Neural progenitor cell (in vitro differentiated cells): Measurements from ENCODE around the gene YDJC.

Experiments used
- EZH2 ChIP-seq: fragments of 200-600 bp; sonication (generic); IDR thresholded peaks from 2 replicates; pipeline ENCODE4 v1.6.1; 2017; ENCODE audit warnings: antibody characterized with exemption, mild to moderate bottlenecking, moderate library complexity
- EZH2phosphoT487 ChIP-seq: fragments of 200-600 bp; sonication (generic); IDR thresholded peaks from 2 replicates; pipeline ENCODE4 v1.6.1; 2017; ENCODE audit warnings: antibody characterized with exemption
- TF ChIP-seq, protein P1 (sequence below): fragments of 200-600 bp; sonication (generic); IDR thresholded peaks from 2 replicates; pipeline ENCODE4 v1.5.1; 2017; ENCODE audit warnings: antibody characterized with exemption, mild to moderate bottlenecking

DNA sequence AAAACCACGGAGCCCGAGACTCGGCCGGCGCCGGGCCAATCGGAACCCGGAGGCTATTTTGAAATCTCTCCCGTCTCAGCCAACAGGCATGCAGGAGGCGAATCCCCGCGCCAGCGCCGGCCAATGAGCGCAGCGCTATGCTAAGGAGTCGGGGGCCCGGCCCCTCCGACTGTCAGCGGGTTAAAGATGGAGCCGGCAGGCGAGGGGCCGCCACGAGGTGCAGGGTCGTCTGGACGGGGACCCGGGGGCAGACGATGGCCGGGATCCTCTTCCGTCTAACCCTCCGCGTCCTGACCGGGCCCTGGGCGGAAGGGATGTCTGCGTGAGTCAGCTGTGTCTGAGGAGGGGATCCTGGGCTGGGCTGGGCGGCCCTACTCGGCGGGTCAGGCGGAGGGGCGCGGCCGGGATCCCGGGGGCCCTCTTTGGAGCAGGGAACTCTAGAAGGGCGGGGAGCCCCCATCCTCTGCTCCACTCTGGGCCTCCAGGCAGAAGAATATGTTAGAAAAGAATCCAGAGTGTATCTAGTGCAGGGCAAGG lies 22.3 kb upstream of the YDJC start:
- TF ChIP-seq, protein P1, sequence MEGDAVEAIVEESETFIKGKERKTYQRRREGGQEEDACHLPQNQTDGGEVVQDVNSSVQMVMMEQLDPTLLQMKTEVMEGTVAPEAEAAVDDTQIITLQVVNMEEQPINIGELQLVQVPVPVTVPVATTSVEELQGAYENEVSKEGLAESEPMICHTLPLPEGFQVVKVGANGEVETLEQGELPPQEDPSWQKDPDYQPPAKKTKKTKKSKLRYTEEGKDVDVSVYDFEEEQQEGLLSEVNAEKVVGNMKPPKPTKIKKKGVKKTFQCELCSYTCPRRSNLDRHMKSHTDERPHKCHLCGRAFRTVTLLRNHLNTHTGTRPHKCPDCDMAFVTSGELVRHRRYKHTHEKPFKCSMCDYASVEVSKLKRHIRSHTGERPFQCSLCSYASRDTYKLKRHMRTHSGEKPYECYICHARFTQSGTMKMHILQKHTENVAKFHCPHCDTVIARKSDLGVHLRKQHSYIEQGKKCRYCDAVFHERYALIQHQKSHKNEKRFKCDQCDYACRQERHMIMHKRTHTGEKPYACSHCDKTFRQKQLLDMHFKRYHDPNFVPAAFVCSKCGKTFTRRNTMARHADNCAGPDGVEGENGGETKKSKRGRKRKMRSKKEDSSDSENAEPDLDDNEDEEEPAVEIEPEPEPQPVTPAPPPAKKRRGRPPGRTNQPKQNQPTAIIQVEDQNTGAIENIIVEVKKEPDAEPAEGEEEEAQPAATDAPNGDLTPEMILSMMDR: no peak
- TF ChIP-seq EZH2phosphoT487: no peak
- TF ChIP-seq EZH2: no peak
